Measurements from ENCODE around the gene PXMP4.

- TF ChIP-seq, protein P1, sequence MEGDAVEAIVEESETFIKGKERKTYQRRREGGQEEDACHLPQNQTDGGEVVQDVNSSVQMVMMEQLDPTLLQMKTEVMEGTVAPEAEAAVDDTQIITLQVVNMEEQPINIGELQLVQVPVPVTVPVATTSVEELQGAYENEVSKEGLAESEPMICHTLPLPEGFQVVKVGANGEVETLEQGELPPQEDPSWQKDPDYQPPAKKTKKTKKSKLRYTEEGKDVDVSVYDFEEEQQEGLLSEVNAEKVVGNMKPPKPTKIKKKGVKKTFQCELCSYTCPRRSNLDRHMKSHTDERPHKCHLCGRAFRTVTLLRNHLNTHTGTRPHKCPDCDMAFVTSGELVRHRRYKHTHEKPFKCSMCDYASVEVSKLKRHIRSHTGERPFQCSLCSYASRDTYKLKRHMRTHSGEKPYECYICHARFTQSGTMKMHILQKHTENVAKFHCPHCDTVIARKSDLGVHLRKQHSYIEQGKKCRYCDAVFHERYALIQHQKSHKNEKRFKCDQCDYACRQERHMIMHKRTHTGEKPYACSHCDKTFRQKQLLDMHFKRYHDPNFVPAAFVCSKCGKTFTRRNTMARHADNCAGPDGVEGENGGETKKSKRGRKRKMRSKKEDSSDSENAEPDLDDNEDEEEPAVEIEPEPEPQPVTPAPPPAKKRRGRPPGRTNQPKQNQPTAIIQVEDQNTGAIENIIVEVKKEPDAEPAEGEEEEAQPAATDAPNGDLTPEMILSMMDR (optimal IDR thresholded peaks at IDR 0.05 in 1 of 3, IDR thresholded peaks at IDR 0.05 in 1 of 3, conservative IDR thresholded peaks at IDR 0.05 in 1 of 3; ENCODE audit: extremely low read depth in 1 of 3, insufficient read depth in 2 of 3, low read length in 3 of 3): no peak
- TF ChIP-seq EZH2 (IDR thresholded peaks at IDR 0.05; ENCODE audit: low read length): no peak
These were observed 16.5 kb downstream of the PXMP4 start for GRCh38 chr20:33703498-33704137.
